ENCODE data around the gene CLMP.

Gene CLMP

DNA sequence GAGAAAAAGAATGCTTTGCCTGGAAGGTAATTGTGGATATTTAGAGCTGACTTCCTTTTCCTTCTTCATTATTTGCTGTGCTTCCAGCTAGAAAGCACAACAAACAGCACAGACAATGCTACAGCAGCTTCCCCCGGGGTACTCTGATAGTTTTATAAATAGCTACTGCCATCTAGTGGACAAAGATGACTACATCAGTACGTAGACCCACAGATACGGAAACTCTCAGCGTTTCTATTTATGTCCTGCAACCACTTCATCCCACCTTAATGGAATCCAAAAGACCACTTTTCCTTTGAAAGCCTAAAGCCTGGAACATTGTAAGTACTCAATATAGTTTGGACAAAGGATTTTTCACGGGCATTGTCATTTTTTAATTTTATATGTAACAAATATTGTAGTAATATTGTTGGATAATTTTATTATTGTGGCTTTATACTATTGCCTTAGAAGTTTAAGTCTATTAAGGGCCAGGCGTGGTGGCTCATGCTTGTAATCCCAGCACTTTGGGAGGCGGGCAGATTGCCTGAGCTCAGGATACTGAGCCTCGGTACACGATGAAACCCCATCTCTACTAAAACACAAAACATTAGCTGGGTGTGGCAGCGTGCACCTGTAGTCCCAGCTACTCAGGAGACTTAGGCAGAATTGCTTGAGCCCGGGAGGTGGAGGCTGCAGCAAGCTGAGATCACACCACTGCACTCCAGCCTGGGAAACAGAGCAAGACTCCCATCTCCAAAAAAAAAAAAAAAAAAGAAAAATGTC, 140.6 kb downstream of the CLMP start:
- DNase-seq (ENCODE audit: low read depth in 1 of 2, low spot score in 1 of 2), result peak; percentile 67 to 93
- peak; percentile 75; the same call in 1 of the 2 replicates for TF ChIP-seq JUND (IDR thresholded peaks at IDR 0.05; ENCODE audit: low read depth)
- in situ Hi-C loops (cut with HindIII; ENCODE audit: low pct_unique_long_range_greater_than_20kb, low sequenced_read_pairs), result no loop called here

DNA sequence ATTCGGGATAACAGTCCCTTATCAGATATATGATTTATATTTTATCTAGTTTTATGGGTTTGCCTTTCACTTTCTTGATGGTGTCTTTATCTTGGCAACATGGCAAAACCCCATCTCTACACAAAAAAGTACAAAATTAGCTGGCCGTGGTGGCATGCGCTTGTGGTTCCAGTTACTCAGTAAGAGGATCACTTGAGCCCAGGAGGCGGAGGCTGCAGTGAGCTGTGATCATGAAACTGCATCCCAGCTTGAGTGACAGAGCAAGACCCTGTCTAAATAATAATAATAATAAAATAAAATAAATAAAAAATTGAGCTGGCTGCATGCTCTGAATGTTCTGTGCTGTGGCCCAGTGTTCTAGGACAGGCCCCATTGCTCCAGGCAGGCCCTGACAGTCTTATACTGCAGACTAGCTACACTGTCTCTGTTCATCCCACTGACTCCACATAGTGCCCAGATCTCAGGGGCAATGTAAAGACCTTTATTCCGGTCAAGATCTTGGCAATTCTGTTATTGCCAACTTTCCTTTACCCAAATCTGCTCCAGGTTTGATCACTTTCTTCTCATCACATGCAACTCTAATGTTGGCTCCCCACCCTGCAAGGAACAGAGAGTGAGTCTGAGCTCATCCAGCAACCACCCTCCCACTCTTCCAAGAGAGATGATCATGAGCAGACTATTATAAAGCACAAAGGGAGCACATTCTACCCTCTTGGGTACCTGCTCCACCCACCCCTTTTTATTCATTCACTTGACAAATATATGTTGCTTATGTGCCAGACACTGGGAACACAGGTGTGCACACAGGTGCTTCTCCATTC, 141.9 kb downstream of the CLMP start:
- TF ChIP-seq JUND (IDR thresholded peaks at IDR 0.05; ENCODE audit: low read depth), result 0 out of 2 replicates have a peak, but pooled peaks have one; percentile 46
- DNase-seq (ENCODE audit: low read depth in 1 of 2, low spot score in 1 of 2), result no peak
- in situ Hi-C loops (cut with HindIII; ENCODE audit: low pct_unique_long_range_greater_than_20kb, low sequenced_read_pairs), result no loop called here

DNA sequence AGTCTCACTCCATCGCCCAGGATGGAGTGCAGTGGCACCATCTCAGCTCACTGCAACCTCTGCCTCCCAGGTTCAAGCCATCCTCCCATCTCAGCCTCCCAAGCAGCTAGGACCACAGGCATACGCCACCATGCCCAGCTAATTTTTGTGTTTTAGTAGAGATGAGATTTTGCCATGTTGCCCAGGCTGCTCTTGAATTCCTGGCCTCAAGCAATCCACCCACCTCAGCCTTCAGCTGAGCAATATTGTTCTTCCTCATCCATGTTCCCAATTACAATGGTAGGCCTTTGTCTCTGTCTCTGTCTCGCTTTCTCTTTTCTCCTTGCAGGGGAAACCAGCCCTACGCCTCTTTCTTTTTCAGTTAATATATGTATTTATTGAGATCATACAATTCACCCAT, 143.4 kb downstream of the CLMP start:
- TF ChIP-seq JUND (IDR thresholded peaks at IDR 0.05; ENCODE audit: low read depth), result no peak
- in situ Hi-C loops (cut with HindIII; ENCODE audit: low pct_unique_long_range_greater_than_20kb, low sequenced_read_pairs), result no loop called here

DNA sequence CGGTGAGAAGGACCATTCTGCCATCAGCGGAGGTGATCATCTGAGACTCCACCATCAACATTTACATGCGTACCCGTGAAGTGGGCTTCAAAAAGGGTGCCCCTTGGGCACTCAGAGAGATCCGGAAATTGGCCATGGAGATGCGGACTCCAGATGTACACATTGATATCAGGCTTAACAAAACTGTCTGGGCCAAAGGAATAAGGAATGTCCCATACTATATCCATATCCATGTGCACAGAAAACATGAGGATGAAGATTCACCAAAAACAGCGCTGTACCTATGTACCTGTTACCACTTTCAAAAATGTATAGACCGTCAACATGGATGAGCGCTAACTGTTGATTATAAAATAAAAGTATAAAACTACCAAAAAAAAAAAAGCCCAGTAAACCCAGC, 143.9 kb downstream of the CLMP start:
- in situ Hi-C loops (cut with HindIII; ENCODE audit: low pct_unique_long_range_greater_than_20kb, low sequenced_read_pairs), result no loop called here
- no peak for DNase-seq (ENCODE audit: low read depth in 1 of 2, low spot score in 1 of 2)

More for the DNA sequence above, 143.4 kb downstream of the CLMP start:
- DNase-seq (ENCODE audit: low read depth in 1 of 2, low spot score in 1 of 2), result no peak

DNA sequence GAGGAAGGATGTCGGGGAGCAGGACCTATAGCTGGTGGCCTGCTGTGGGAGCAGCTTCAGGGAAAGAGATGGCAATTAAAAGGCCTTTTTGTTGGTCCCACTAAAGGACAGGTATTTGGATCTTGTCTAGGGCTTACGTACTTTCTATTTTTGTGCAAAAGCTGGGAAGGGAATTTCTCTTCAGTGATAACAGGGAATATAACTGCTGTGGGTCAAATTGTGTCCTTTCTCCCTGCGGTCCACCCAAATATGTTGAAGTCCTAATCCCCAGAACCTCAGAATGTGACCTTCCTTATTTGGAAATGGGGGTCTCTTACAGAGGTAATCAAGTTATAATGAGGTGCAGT, 147.1 kb downstream of the CLMP start:
- no peak for TF ChIP-seq JUND (IDR thresholded peaks at IDR 0.05; ENCODE audit: low read depth)
- no peak for DNase-seq (ENCODE audit: low read depth in 1 of 2, low spot score in 1 of 2)
- in situ Hi-C loops (cut with HindIII; ENCODE audit: low pct_unique_long_range_greater_than_20kb, low sequenced_read_pairs), result no loop called here

More for the DNA sequence above, 143.9 kb downstream of the CLMP start:
- no peak for TF ChIP-seq JUND (IDR thresholded peaks at IDR 0.05; ENCODE audit: low read depth)

DNA sequence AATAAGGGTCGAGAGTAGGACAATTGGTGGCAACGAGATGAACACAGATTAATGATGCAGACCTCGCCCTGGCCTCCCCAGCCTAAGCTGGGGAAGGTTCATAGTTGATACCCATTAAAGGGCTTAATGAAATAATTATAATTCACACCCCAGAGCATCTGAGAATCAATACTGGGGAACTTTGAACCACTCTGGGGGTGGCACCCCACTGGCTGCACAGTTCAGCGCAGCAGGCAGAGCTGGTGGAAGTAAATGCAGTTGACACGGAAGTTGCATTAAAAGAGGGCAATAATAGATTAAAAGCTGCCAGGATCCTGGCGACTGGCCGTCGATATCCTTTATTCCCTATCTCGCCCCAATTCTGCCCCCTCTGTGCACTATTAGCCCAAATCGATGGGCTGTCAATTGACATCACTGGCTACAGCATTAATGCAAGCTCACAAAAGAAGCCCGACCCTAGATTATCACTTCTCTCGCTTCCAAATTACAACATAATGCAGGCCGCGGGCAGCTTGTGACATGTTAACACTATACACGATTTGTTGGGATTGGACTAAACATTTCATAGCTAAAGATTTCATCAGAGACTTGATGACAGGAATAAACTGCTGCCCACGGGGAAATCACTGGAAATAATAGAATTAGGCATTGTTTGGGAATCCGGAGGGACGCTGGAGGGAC, 147.6 kb downstream of the CLMP start:
- in situ Hi-C loops (cut with HindIII; ENCODE audit: low pct_unique_long_range_greater_than_20kb, low sequenced_read_pairs), result no loop called here
- no peak for TF ChIP-seq JUND (IDR thresholded peaks at IDR 0.05; ENCODE audit: low read depth)
- no peak for DNase-seq (ENCODE audit: low read depth in 1 of 2, low spot score in 1 of 2)

DNA sequence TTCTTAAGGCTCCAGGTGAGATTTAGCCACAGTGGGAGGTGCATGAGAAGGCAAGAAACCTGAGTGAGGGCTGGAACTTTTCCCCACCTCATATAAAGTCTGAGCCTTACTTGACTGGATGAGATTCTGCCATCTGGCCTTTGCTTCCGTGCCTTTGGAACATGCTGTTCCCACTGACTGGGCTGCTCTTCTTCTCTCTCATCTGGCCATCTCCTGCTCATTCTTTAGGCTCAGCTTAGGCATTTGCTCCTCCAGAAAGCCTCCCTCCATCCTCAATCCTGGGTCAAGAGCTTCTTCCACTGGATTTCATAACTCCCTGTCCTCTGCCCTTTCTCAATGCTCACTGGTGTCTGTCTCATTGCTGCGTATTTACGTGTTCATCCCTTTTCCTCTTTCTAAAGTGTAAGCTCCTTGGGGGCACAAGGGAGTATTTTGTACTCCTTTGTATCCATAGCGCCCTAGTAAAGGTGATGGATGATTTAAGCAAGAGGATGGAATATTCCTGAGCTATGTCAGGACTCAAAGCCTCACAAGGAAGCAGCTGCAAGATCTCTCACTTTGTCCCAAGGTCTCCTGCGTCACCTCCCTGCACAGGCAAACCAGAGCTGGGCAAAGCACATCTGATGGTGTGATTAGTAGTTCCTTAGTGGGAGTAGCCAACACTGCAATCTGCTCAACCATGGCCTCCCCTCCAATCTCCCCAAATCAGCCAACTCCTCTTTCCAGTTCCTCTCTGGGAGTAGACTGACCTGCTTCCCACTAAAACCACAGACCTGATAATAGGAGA, 148.4 kb downstream of the CLMP start:
- DNase-seq (ENCODE audit: low read depth in 1 of 2, low spot score in 1 of 2), result no peak
- TF ChIP-seq JUND (IDR thresholded peaks at IDR 0.05; ENCODE audit: low read depth), result no peak
- in situ Hi-C loops (cut with HindIII; ENCODE audit: low pct_unique_long_range_greater_than_20kb, low sequenced_read_pairs), result no loop called here

DNA sequence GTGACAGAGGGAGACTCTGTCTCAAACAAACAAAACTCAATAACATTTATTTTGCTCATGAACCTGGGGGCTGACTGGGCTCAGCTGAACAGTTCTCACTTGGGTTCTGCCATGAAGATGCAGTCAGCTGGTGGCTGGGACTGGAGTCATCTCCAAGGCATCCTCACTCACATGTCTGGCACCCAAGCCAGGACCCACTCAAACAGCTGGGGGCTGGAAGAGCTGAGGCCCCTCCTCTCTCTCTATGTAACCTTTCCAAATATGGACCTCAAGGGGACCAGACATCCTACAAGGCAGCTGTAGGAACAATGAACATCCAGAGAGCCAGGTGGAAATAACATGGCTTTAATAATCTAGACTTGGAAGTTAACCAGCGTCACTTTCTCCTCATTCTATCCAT, 149.9 kb downstream of the CLMP start:
- no peak for TF ChIP-seq JUND (IDR thresholded peaks at IDR 0.05; ENCODE audit: low read depth)
- no peak for DNase-seq (ENCODE audit: low read depth in 1 of 2, low spot score in 1 of 2)
- in situ Hi-C loops (cut with HindIII; ENCODE audit: low pct_unique_long_range_greater_than_20kb, low sequenced_read_pairs), result no loop called here

DNA sequence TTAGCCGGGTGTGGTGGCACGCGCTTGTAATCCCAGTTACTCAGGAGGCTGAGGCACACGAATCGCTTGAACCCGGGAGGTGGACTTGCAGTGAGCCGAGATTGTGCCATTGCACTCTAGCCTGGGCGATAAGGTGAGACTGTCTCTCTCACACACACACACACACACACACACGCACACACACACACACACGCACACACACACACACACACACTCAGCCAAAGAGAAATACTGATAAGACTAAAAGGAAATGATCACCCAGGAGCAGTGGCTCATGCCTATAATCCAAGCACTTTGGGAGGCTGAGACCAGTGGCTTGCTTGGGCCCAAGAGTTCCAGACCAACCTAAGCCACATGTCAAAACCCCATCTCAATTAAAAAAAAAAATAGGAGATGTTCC, 153.9 kb downstream of the CLMP start:
- no peak for DNase-seq (ENCODE audit: low read depth in 1 of 2, low spot score in 1 of 2)
- no peak for TF ChIP-seq JUND (IDR thresholded peaks at IDR 0.05; ENCODE audit: low read depth)
- in situ Hi-C loops (cut with HindIII; ENCODE audit: low pct_unique_long_range_greater_than_20kb, low sequenced_read_pairs), result no loop called here

DNA sequence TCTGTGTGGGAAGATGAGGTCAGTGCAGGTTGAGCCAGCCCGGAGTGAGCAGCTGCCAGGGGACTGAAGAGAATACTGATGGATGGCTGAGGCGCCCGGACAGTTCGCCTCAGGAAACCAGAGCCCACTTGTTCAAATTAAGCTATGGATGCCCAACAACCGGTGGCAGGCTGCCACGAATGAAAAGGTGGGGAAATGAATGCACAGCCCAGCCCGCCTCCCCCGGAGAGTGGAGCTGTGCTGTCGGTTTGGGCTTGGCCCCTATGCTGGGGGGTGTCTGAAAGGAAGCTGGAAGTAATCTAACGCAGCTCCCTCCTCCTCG, 155.0 kb downstream of the CLMP start:
- in situ Hi-C loops (cut with HindIII; ENCODE audit: low pct_unique_long_range_greater_than_20kb, low sequenced_read_pairs), result no loop called here
- TF ChIP-seq JUND (IDR thresholded peaks at IDR 0.05; ENCODE audit: low read depth), result no peak
- DNase-seq (ENCODE audit: low read depth in 1 of 2, low spot score in 1 of 2), result no peak

DNA sequence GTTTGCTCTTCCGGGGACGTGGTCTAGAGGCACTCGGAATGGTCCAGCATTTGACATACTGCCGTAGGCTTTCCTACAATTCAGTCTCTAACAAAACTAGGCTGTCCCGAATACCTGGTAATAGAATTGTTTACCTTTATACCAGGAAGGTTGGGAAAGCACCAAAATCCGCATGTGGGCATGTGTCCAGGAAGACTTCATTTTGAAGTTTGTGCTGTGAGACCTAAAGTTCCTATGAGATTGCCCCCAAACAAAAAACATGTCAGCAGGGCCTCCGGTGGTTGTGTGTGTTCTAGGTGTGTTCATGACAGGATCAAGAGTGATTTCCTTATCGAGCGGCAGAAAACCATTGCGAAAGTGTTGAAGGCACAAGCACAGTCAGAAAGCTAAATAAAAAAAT, 159.2 kb downstream of the CLMP start:
- no peak for DNase-seq (ENCODE audit: low read depth in 1 of 2, low spot score in 1 of 2)
- in situ Hi-C loops (cut with HindIII; ENCODE audit: low pct_unique_long_range_greater_than_20kb, low sequenced_read_pairs), result no loop called here
- TF ChIP-seq JUND (IDR thresholded peaks at IDR 0.05; ENCODE audit: low read depth), result no peak

DNA sequence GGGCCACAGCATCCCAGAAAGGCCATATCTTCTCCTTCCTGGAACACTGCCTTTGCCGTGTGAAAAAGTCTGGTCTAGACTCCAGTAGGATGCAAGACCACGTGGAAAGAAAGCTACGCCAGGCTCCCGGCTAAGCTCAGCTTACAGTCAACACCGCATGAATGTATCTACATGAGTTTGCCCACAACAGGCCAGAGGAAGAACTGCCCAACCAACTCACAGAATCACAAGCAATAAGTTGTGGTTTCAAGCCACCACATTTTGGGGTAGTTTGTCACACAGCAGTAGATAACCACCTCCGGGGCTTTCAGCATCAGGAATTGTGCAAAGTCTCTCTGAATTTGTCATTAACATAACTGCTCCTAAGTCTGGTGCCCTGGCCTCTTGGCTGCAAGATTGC, 160.5 kb downstream of the CLMP start:
- TF ChIP-seq JUND (IDR thresholded peaks at IDR 0.05; ENCODE audit: low read depth), result no peak
- no peak for DNase-seq (ENCODE audit: low read depth in 1 of 2, low spot score in 1 of 2)
- in situ Hi-C loops (cut with HindIII; ENCODE audit: low pct_unique_long_range_greater_than_20kb, low sequenced_read_pairs), result no loop called here

Data from T47D (cell line).